ENCODE results near the gene PHYHIPL.

The PHYHIPL gene

DNA sequence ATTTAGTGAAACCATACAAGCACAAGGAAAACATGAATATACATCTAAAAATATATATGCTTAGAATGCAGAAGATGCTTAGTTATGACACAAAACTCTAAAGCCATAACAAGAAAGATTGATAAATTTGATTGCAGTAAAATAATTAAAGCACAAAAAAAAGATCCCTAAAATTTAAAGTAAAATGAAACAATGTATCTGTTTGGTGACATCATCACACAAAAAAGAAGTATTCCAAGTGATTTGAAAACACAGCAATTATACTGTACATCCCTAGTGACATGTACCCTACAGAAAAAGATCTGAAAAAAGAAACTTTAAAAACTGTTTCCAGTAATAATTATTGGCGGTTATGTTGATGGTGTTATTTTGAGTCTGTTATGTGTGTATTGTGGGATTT lies 37.7 kb downstream of the PHYHIPL start:
- TF ChIP-seq YY1 (IDR thresholded peaks at IDR 0.05; ENCODE audit: low read depth) (no peak), ZBTB7A (IDR thresholded peaks at IDR 0.05; ENCODE audit: low read depth) (no peak), TCF12 (IDR thresholded peaks at IDR 0.05; ENCODE audit: low read depth) (no peak), TAF1 (IDR thresholded peaks at IDR 0.05; ENCODE audit: low read depth) (no peak), CREB1 (IDR thresholded peaks at IDR 0.05; ENCODE audit: low read depth) (no peak), CEBPB (IDR thresholded peaks at IDR 0.05) (no peak), EGR1 (IDR thresholded peaks at IDR 0.05) (no peak), FOXM1 (IDR thresholded peaks at IDR 0.05; ENCODE audit: borderline replicate concordance, low read depth) (no peak), RAD21 (IDR thresholded peaks at IDR 0.05; ENCODE audit: low read depth) (no peak), NFIC (IDR thresholded peaks at IDR 0.05) (no peak), TEAD4 (IDR thresholded peaks at IDR 0.05) (no peak), EP300 (IDR thresholded peaks at IDR 0.05; ENCODE audit: borderline replicate concordance) (no peak)
- TF ChIP-seq, protein P1, sequence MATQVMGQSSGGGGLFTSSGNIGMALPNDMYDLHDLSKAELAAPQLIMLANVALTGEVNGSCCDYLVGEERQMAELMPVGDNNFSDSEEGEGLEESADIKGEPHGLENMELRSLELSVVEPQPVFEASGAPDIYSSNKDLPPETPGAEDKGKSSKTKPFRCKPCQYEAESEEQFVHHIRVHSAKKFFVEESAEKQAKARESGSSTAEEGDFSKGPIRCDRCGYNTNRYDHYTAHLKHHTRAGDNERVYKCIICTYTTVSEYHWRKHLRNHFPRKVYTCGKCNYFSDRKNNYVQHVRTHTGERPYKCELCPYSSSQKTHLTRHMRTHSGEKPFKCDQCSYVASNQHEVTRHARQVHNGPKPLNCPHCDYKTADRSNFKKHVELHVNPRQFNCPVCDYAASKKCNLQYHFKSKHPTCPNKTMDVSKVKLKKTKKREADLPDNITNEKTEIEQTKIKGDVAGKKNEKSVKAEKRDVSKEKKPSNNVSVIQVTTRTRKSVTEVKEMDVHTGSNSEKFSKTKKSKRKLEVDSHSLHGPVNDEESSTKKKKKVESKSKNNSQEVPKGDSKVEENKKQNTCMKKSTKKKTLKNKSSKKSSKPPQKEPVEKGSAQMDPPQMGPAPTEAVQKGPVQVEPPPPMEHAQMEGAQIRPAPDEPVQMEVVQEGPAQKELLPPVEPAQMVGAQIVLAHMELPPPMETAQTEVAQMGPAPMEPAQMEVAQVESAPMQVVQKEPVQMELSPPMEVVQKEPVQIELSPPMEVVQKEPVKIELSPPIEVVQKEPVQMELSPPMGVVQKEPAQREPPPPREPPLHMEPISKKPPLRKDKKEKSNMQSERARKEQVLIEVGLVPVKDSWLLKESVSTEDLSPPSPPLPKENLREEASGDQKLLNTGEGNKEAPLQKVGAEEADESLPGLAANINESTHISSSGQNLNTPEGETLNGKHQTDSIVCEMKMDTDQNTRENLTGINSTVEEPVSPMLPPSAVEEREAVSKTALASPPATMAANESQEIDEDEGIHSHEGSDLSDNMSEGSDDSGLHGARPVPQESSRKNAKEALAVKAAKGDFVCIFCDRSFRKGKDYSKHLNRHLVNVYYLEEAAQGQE (IDR thresholded peaks at IDR 0.05; ENCODE audit: low read depth), result no peak
- TF ChIP-seq, protein P2, sequence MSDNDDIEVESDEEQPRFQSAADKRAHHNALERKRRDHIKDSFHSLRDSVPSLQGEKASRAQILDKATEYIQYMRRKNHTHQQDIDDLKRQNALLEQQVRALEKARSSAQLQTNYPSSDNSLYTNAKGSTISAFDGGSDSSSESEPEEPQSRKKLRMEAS (IDR thresholded peaks at IDR 0.05), result no peak
- TF ChIP-seq, protein P3, sequence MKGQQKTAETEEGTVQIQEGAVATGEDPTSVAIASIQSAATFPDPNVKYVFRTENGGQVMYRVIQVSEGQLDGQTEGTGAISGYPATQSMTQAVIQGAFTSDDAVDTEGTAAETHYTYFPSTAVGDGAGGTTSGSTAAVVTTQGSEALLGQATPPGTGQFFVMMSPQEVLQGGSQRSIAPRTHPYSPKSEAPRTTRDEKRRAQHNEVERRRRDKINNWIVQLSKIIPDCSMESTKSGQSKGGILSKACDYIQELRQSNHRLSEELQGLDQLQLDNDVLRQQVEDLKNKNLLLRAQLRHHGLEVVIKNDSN (IDR thresholded peaks at IDR 0.05), result no peak

DNA sequence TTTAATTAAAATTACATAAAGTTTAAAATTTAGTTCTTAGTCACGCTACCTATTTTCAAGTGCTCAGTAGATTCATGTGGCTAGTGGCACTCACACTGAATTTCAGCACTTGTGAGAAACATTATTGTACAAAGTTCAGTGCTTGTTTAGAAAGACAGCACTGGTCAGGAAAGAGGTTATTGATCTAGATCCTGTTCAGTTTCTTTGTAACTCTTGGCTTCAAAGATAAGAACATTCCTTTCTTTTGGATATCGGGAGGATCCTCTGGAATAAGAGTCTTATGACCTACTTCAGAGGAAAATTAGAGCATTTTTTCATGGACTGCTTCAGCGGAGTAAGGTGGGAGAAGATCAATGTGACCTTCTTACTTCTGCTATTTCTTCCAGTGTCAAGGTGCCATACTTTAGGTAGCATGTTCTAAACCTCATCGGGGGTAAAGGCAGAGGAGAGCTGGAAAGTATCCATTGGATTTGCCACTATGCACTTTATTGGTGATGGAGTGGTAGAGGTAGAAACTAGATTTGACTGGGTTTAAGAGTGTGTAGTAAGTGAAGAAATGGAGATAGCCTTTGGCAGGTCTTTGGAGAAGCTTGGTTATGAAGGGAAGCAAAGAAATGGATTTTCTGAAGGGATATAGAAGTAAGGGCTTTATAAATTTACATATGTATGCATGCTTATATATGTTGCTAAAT lies 39.9 kb downstream of the PHYHIPL start:
- TF ChIP-seq RAD21 (IDR thresholded peaks at IDR 0.05; ENCODE audit: low read depth) (no peak), TAF1 (IDR thresholded peaks at IDR 0.05; ENCODE audit: low read depth) (no peak), ZBTB7A (IDR thresholded peaks at IDR 0.05; ENCODE audit: low read depth) (no peak), EGR1 (IDR thresholded peaks at IDR 0.05) (no peak), CREB1 (IDR thresholded peaks at IDR 0.05; ENCODE audit: low read depth) (no peak), CEBPB (IDR thresholded peaks at IDR 0.05) (no peak), YY1 (IDR thresholded peaks at IDR 0.05; ENCODE audit: low read depth) (no peak), EP300 (IDR thresholded peaks at IDR 0.05; ENCODE audit: borderline replicate concordance) (no peak), TCF12 (IDR thresholded peaks at IDR 0.05; ENCODE audit: low read depth) (no peak), NFIC (IDR thresholded peaks at IDR 0.05) (no peak), TEAD4 (IDR thresholded peaks at IDR 0.05) (no peak), FOXM1 (IDR thresholded peaks at IDR 0.05; ENCODE audit: borderline replicate concordance, low read depth) (no peak)
- TF ChIP-seq, protein P2 (IDR thresholded peaks at IDR 0.05), result no peak
- TF ChIP-seq, protein P3 (IDR thresholded peaks at IDR 0.05), result no peak
- TF ChIP-seq, protein P1 (IDR thresholded peaks at IDR 0.05; ENCODE audit: low read depth), result no peak

DNA sequence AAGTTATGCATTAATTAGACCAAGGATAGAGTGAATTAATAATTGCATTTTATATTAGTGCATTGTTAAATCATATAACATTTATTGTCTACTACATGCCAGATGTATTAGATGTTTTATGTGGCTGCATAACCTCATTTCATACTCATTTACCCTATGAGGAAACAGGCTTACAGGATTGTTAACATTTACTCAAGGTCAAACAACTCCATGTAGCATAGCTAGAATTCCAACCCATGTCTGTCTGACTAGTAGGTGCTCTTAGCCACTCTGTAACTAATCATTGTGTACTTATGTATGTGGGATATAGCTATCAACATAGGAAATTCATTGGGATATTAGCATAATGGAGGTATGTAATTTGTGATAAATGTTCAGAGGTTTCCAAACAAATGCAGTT lies 46.3 kb downstream of the PHYHIPL start:
- TF ChIP-seq CEBPB (IDR thresholded peaks at IDR 0.05), result no peak
- TF ChIP-seq FOXM1 (IDR thresholded peaks at IDR 0.05; ENCODE audit: borderline replicate concordance, low read depth), result no peak
- TF ChIP-seq, protein P1 (IDR thresholded peaks at IDR 0.05; ENCODE audit: low read depth), result no peak
- TF ChIP-seq YY1 (IDR thresholded peaks at IDR 0.05; ENCODE audit: low read depth), result no peak
- TF ChIP-seq, protein P2 (IDR thresholded peaks at IDR 0.05), result no peak
- no peak for TF ChIP-seq EP300 (IDR thresholded peaks at IDR 0.05; ENCODE audit: borderline replicate concordance)
- TF ChIP-seq, protein P3 (IDR thresholded peaks at IDR 0.05), result no peak
- no peak for TF ChIP-seq TEAD4 (IDR thresholded peaks at IDR 0.05)
